Measurements from ENCODE around the gene FOXO3.

GRCh38 chr6:108523697-108524096 lies 37.0 kb upstream of the FOXO3 start:
- TF ChIP-seq EZH2 (IDR thresholded peaks at IDR 0.05), result no peak
- no peak for TF ChIP-seq POLR2AphosphoS5 (IDR thresholded peaks at IDR 0.05; ENCODE audit: borderline replicate concordance, low read depth, low read length)
- TF ChIP-seq FOXP2 (optimal IDR thresholded peaks at IDR 0.05; ENCODE audit: control extremely low read depth, extremely low read length, insufficient read depth), result no peak
